ENCODE measurements around the gene FUT9. TPM values are rescaled to one million over a fixed set of nuclear protein-coding genes. Genes with fewer than 3 reads are reported as not detected.

Gene FUT9
- total RNA-seq, 1 experiment from 2014 or later: not detected

DNA sequence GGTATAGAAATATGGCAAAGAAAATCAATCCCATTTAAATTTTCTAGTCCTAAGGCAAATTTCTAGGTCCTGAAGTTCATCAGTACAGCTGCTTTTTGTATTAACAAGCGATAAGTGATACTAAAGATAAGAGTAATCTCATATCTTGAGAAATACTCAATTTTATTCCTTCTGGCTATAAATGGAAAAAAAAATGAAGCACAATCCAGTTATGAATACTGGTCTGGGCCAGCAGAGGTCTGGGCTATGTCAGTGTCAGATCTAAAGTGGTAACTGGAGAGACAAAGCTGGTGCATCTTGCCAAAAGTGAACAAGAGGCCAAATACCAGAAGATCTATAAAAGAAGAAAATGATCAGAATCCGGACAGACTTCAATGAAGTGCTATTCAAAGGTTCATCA, 126.4 kb downstream of the FUT9 start:
- DNase-seq (ENCODE audit: unreplicated experiment): no peak
- BruUV-seq (replicated peaks): no TSS peak
- Mint-ChIP-seq H3K27me3 (ENCODE audit: insufficient read depth, unreplicated experiment) (peaks cover 12% of the 10 kb centered on the region), H3K27ac (ENCODE audit: low read depth, unreplicated experiment) (no peak overlapping the region), H3K36me3 (ENCODE audit: insufficient read depth, unreplicated experiment) (no peaks in the 10 kb centered on the region), H3K4me3 (ENCODE audit: unreplicated experiment) (no peak overlapping the region), H3K9me3 (ENCODE audit: unreplicated experiment) (no peaks in the 10 kb centered on the region), H3K4me1 (ENCODE audit: insufficient read depth, unreplicated experiment) (no peaks in the 10 kb centered on the region)
- ChIA-PET POLR2A (no interaction called here), CTCF (interaction anchor here (0.7 kb wide), 1 partner anchor 18 kb away, joined by 3 read pairs; no protein-coding TSS in a partner anchor)
- TF ChIP-seq, protein P1, sequence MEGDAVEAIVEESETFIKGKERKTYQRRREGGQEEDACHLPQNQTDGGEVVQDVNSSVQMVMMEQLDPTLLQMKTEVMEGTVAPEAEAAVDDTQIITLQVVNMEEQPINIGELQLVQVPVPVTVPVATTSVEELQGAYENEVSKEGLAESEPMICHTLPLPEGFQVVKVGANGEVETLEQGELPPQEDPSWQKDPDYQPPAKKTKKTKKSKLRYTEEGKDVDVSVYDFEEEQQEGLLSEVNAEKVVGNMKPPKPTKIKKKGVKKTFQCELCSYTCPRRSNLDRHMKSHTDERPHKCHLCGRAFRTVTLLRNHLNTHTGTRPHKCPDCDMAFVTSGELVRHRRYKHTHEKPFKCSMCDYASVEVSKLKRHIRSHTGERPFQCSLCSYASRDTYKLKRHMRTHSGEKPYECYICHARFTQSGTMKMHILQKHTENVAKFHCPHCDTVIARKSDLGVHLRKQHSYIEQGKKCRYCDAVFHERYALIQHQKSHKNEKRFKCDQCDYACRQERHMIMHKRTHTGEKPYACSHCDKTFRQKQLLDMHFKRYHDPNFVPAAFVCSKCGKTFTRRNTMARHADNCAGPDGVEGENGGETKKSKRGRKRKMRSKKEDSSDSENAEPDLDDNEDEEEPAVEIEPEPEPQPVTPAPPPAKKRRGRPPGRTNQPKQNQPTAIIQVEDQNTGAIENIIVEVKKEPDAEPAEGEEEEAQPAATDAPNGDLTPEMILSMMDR (IDR thresholded peaks at IDR 0.05; ENCODE audit: unreplicated experiment): no peak
- intact Hi-C loops (cut with micrococcal nuclease): no loop called here

DNA sequence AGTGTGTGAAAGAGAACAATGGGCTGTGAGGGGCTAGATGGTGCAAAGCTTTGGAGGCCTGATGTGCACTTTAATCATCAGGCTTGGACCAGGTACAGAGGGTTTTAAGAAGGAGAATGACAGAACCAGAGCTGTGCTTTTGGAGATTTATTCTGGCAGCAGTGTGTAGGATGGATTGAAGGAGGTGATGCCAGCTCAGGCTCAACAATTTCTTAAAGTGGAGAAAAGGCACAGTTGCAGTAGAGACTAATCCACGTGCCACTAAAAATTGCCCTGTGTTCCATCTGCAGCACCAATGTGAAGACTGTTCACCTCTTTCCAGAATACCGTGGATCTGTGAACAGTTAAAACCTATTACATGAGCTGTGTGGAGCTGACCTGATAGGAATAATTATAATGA, 134.7 kb downstream of the FUT9 start:
- Mint-ChIP-seq H3K27ac (ENCODE audit: low read depth, unreplicated experiment) (no peak overlapping the region), H3K9me3 (ENCODE audit: unreplicated experiment) (no peaks in the 10 kb centered on the region), H3K4me3 (ENCODE audit: unreplicated experiment) (no peak overlapping the region), H3K36me3 (ENCODE audit: insufficient read depth, unreplicated experiment) (no peaks in the 10 kb centered on the region), H3K4me1 (ENCODE audit: insufficient read depth, unreplicated experiment) (no peaks in the 10 kb centered on the region), H3K27me3 (ENCODE audit: insufficient read depth, unreplicated experiment) (peaks cover 22% of the 10 kb centered on the region)
- ChIA-PET POLR2A (no interaction called here), CTCF (no interaction called here)
- intact Hi-C loops (cut with micrococcal nuclease): no loop called here
- no TSS peak for BruUV-seq (replicated peaks)
- TF ChIP-seq, protein P1 (IDR thresholded peaks at IDR 0.05; ENCODE audit: unreplicated experiment): no peak
- DNase-seq (ENCODE audit: unreplicated experiment): no peak

DNA sequence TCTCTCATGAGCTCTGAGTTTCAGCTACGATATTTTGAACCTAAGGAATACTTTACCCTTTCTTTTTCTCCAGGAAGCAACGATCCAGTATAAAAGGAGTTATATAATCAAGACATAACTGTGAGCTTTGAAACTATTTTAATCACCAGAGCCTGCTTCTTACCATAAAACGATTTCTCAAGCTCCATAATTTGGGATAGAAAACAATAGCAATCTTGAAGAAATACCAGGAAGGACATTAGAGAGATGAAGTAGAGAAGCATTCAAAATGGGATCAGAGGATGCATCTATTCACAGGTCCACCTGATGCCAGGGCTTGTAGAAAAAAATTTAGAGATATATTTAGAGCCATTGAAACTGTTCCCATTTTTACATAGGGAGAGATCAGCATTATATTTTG, 135.9 kb downstream of the FUT9 start:
- Mint-ChIP-seq H3K4me3 (ENCODE audit: unreplicated experiment) (no peak overlapping the region), H3K9me3 (ENCODE audit: unreplicated experiment) (no peaks in the 10 kb centered on the region), H3K36me3 (ENCODE audit: insufficient read depth, unreplicated experiment) (no peaks in the 10 kb centered on the region), H3K4me1 (ENCODE audit: insufficient read depth, unreplicated experiment) (no peaks in the 10 kb centered on the region), H3K27ac (ENCODE audit: low read depth, unreplicated experiment) (no peak overlapping the region), H3K27me3 (ENCODE audit: insufficient read depth, unreplicated experiment) (peaks cover 35% of the 10 kb centered on the region)
- CTCF ChIA-PET: interaction anchor here (0.7 kb wide), 1 partner anchor 567 kb away, joined by 4 read pairs; no protein-coding TSS in a partner anchor
- DNase-seq (ENCODE audit: unreplicated experiment): no peak
- POLR2A ChIA-PET: no interaction called here
- TF ChIP-seq, protein P1 (IDR thresholded peaks at IDR 0.05; ENCODE audit: unreplicated experiment): no peak
- intact Hi-C loops (cut with micrococcal nuclease): no loop called here
- no TSS peak for BruUV-seq (replicated peaks)

DNA sequence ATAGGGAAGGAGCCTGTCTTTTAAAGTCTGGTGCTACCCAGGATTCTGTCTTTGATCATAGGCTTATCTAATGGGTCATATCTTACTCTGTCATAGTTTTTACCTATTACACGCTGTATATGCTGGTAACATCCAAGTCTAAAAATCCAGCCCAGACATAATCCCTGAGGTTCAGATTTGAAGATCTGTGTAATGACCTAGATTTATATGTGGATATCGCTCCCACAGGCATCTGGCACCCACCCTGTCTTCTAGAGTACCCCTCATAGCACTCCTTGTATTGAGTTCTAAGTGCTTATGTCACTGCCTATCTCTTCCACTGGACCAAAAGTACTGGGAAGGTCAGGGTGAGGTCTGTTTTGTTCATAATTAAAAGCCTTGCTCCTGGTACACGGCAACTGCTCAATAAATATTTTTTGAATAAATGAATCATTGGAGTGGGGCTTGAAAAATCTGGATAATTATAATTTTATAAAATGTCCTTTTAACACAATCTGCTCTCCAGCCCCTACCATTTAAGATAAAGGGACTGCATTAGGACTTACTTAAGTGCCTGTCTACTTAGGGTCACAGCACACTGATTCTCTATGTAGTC, 136.4 kb downstream of the FUT9 start:
- CTCF ChIA-PET: no interaction called here
- no TSS peak for BruUV-seq (replicated peaks)
- POLR2A ChIA-PET: no interaction called here

More for the DNA sequence above, 136.4 kb downstream of the FUT9 start:
- DNase-seq (ENCODE audit: unreplicated experiment): no peak
- no peaks in the 10 kb centered on the region for H3K4me1 Mint-ChIP-seq (ENCODE audit: insufficient read depth, unreplicated experiment)
- no peak overlapping the region for H3K4me3 Mint-ChIP-seq (ENCODE audit: unreplicated experiment)
- intact Hi-C loops (cut with micrococcal nuclease): no loop called here
- peaks cover 40% of the 10 kb centered on the region for H3K27me3 Mint-ChIP-seq (ENCODE audit: insufficient read depth, unreplicated experiment)
- no peaks in the 10 kb centered on the region for H3K36me3 Mint-ChIP-seq (ENCODE audit: insufficient read depth, unreplicated experiment)
- H3K27ac Mint-ChIP-seq (ENCODE audit: low read depth, unreplicated experiment): no peak overlapping the region
- H3K9me3 Mint-ChIP-seq (ENCODE audit: unreplicated experiment): no peaks in the 10 kb centered on the region
- TF ChIP-seq, protein P1 (IDR thresholded peaks at IDR 0.05; ENCODE audit: unreplicated experiment): no peak
